G401 (cell line): ENCODE measurements around the gene NETO1. TPM values are rescaled to one million over a fixed set of nuclear protein-coding genes. Genes with fewer than 3 reads are reported as not detected.

Source experiments
- DNase-seq: peaks from one replicate; pipeline ENCODE4 v3.0.0-alpha.2; 2015; ENCODE audit warnings: low spot score
- in situ Hi-C: cut with HindIII; loops from 2 replicates; pipeline ENCODE4 v1.10.0; 2016; ENCODE audit warnings: low sequenced_read_pairs, mixed read lengths
- total RNA-seq: library from RNA; depleted of rRNA; stranded (reverse); fragments of >200 nt; shearing (Covaris generic); gene quantifications from 2 replicates; pipeline ENCODE4 v1.2.3, GENCODE V29; 2014

The NETO1 gene
- total RNA-seq, 1 experiment from 2014 or later = not detected

DNA sequence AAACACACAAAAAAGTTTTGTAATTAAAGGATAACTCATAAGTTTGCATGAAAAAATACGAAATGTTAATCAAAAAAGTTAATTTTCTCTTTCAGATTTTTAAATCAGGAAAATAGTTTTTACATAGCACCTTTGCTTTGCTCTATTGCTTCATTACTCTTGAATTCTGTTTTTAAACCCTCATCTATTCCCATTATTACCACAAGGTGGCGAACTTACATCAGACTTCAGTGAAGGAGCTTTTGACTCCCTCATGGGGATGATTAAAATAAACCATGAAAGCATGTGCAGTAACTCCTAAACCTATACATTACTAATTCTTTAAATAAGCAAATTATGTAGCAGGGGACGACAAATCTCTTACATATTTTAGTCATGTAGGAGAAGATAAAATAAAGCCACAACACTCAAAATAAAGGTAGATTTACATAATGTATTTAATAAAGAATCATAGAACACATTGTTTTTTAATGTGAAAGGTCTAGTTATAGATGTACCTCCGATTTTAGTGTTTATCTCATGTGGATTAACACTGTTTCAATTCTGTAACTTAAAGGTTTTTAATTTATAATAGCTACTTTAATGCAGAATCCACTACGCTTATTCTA lies 105.2 kb downstream of the NETO1 start:
- in situ Hi-C loops = no loop called here
- peak; percentile 54 for DNase-seq

DNA sequence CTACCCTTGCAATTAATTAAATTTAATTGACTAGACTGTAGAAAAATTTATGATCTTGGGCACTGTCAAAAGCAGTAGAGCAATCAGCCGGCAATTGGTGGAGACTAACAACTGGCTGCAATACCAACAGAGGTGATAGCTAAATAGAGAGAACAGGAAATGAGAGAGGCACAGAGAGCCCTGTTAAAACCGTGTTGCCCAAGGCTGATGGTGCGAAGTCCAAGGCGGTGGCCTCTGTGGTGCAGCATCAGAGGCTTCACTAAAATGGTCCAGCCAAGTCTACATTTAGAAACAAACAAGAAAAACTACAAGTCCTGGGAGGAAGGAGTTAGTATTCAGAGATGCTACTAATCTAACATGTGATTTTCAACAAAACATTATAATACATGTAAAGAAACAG lies 115.6 kb downstream of the NETO1 start:
- in situ Hi-C loops = no loop called here
- no peak for DNase-seq

- in situ Hi-C loops = no loop called here
- DNase-seq = no peak
Measured at GRCh38 chr18:72742002-72742401, 125.8 kb downstream of the NETO1 start.

DNA sequence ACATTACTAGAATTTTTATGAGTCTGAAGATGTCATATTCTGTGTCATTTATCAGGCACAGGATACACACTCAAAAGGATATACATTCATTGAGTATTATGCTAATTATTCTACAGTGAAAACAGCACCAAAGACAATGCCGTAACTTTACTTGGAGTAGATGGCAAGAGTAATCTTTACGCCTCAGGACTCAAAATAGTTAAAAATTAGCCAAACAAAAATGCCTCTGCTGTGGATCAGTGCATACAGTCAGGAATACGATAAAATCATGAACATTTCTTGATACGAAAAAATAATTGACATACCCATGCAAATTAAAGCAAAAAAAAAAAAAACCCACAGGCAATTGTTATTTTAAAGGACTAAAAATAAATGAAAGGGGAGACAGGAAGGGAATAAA lies 129.7 kb downstream of the NETO1 start:
- in situ Hi-C loops = no loop called here
- no peak for DNase-seq

DNA sequence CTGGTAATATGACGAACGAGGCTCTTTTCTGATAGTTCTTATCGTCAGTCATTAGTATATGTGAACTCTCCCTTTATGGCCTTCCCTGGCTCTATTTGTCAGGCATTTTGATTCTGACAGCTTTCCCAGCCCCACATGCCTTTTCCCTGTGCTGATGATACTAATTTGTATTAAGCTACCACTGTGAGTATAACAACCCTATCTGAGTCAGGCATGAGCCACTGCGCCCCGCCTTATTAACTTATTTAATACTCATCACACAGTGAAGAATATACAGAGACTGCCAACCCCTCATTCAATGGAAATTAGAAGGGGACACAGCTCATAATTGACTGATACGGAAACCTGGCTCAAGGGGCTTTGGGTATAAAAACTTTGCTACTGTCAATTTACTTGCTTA lies 140.0 kb downstream of the NETO1 start:
- DNase-seq = no peak

DNA sequence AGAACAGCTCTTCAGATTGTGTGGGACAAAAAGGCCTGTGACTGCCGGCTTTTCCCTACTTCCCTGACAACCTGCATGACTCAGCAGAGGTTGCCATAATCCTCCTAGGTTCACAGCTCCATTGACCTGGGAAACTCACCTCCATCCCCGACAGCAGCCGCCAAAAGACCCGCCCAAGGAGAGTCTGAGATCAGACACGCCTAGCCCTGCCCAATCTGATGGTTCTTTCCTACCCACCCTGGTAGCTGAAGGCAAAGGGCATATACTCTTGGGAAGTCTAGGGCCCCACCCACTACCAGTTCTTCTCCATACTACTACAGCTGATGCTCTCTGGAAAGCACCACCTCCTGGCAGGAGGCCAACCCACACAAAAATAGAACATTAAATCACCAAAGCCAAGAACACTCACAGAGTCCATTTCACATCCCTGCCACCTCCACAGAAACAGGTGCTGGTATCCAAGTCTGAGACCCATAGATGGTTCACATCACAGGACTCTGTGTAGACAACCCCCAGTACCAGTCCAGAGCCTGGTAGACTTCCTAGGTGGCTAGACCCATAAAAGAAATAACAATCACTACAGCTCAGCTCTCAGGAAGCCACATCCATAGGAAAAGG lies 140.6 kb downstream of the NETO1 start:
- in situ Hi-C loops = no loop called here
- no peak for DNase-seq

More for the DNA sequence above, 140.0 kb downstream of the NETO1 start:
- in situ Hi-C loops = no loop called here

GRCh38 chr18:72726201-72726600 lies 141.6 kb downstream of the NETO1 start:
- no peak for DNase-seq
- in situ Hi-C loops = no loop called here

GRCh38 chr18:72721330-72721729 lies 146.5 kb downstream of the NETO1 start:
- in situ Hi-C loops = no loop called here
- DNase-seq = no peak

GRCh38 chr18:72720116-72720515 lies 147.7 kb downstream of the NETO1 start:
- in situ Hi-C loops = no loop called here
- no peak for DNase-seq

DNA sequence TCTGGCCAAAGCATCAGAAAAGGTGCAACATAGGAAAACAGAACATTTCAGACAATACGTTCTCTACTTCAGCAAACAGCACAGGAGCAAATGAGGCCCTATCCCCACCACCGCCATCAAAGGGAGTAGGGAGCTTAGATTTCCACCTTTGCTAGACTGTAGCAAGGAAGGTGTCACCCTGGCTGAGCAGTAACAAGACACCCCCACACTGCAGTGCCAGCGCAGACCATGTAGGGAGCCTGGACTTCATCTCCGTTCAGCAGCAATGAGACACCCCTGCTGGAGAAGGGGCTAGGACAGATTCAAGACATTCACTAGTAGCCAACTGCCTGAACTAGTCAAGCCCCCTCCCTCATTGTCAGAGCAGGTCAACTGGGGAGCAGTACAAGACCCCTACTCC lies 163.6 kb downstream of the NETO1 start:
- no peak for DNase-seq
- in situ Hi-C loops = no loop called here

- DNase-seq = no peak
- in situ Hi-C loops = no loop called here
Measured at GRCh38 chr18:72700961-72701710, 166.7 kb downstream of the NETO1 start.

- in situ Hi-C loops = no loop called here
- no peak for DNase-seq
Measured at GRCh38 chr18:72697706-72698105, 170.1 kb downstream of the NETO1 start.

- DNase-seq = no peak
- in situ Hi-C loops = no loop called here
Measured at GRCh38 chr18:72692595-72692994, 175.2 kb downstream of the NETO1 start.
